GM13976 (cell line): ENCODE measurements around the gene IFNK.

ENCODE experiments used
- DNase-seq: peaks from one replicate; pipeline ENCODE4 v3.0.0; 2012; ENCODE audit warnings: low spot score
- CTCF ChIP-seq: IDR thresholded peaks from 2 replicates; pipeline ENCODE4 v1.5.1; 2012; ENCODE audit warnings: borderline replicate concordance, mild to moderate bottlenecking; ENCODE audit not compliant: insufficient read depth; ENCODE audit errors: extremely low read depth, missing control alignments, control extremely low read depth
- in situ Hi-C: fragments of 300-500 bp; cut with MboI; formaldehyde crosslinking; loops from one replicate; pipeline ENCODE4 v1.12.0; 2022; ENCODE audit warnings: low sequenced_read_pairs, mixed read lengths, inconsistent platforms; ENCODE audit not compliant: unreplicated experiment

The IFNK gene

GRCh38 chr9:27572918-27573633, 49.0 kb downstream of the IFNK start, which contains the start of gene C9orf72:
TSS of gene C9orf72 (minus strand) at chr9:27573481. CDS start at chr9:27567120, 6,361 bp downstream.
- DNase-seq = peak; percentile 84
- in situ Hi-C loops = no loop called here
- TF ChIP-seq CTCF = no peak

DNA sequence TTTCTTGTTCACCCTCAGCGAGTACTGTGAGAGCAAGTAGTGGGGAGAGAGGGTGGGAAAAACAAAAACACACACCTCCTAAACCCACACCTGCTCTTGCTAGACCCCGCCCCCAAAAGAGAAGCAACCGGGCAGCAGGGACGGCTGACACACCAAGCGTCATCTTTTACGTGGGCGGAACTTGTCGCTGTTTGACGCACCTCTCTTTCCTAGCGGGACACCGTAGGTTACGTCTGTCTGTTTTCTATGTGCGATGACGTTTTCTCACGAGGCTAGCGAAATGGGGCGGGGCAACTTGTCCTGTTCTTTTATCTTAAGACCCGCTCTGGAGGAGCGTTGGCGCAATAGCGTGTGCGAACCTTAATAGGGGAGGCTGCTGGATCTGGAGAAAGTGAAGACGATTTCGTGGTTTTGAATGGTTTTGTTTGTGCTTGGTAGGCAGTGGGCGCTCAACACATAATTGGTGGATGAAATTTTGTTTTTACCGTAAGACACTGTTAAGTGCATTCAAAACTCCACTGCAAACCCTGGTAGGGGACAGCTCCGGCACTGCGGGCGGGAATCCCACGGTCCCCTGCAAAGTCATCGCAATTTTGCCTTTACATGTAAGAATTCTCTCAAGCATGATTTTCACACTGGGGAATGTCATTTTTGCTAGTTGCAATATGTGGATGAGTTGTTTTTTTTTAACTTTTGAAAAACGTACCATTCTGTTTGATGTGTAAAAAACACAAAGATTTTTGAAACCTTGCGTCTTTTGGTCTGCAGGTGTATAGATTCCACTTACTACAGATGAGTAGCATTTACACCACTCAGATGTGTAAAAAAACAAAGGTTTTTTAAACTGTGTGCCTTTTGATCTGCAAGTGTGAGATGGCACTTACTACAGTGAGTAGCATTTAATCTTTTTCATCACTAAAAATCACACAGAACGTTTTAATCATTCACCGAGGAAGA, 49.8 kb downstream of the IFNK start:
- TF ChIP-seq CTCF = no peak
- in situ Hi-C loops = no loop called here
- peak; percentile 87 for DNase-seq
